ENCODE data around the gene NCAPH2.

- TF ChIP-seq CTCF (IDR thresholded peaks at IDR 0.05): no peak
- TF ChIP-seq ZFX (IDR thresholded peaks at IDR 0.05; ENCODE audit: borderline replicate concordance): no peak
These were observed 39.4 kb downstream of the NCAPH2 start for GRCh38 chr22:50547263-50547985.
